Left ventricle myocardium inferior (tissue), 1 donor: ENCODE results near the gene RAB6A. TPM values are rescaled to one million over a fixed set of nuclear protein-coding genes. Genes with fewer than 3 reads are reported as not detected.

ENCODE experiments used
- DNase-seq: peaks from one replicate; pipeline ENCODE4 v3.0.0-alpha.2; 2020
- H3K27ac ChIP-seq: fragments of 200-600 bp; replicated peaks from 2 replicates; pipeline ENCODE4 v1.8.0; 2021
- H3K27me3 ChIP-seq: fragments of 200-600 bp; 2 replicates; pipeline ENCODE4 v1.8.0; 2021; ENCODE audit warnings: low read depth
- H3K36me3 ChIP-seq: fragments of 200-600 bp; 2 replicates; pipeline ENCODE4 v1.8.0; 2021
- H3K4me1 ChIP-seq: fragments of 200-600 bp; 2 replicates; pipeline ENCODE4 v1.8.0; 2021
- H3K4me3 ChIP-seq: fragments of 200-600 bp; 2 replicates; pipeline ENCODE4 v1.8.0; 2021; ENCODE audit warnings: mild to moderate bottlenecking, moderate library complexity
- H3K9me3 ChIP-seq: fragments of 200-600 bp; replicated peaks from 2 replicates; pipeline ENCODE4 v1.8.0; 2021
- CTCF ChIP-seq: fragments of 200-600 bp; IDR thresholded peaks from 2 replicates; pipeline ENCODE4 v1.8.0; 2021; ENCODE audit warnings: antibody characterized with exemption, mild to moderate bottlenecking, borderline replicate concordance
- intact Hi-C: fragments of 100-400 bp; cut with micrococcal nuclease; formaldehyde crosslinking; loops from one replicate; pipeline ENCODE4 v1.11.0; 2022
- total RNA-seq: library from RNA; stranded (reverse); fragmentation: NEBNext Ultra II Directional; extraction: Animal tissue kit (Norgen Biotek cat#: 25700); gene quantifications from one replicate; pipeline ENCODE4 v1.2.1, GENCODE V29; 2021
- donor health status: DM: no; HTN: yes; CAD: no; lungs with severe emphysema.

Gene RAB6A
- total RNA-seq, 1 donor from 2014 or later = 98.3 TPM

- H3K4me3 ChIP-seq = no peak overlapping the region
- intact Hi-C loops = loop anchor here (5.0 kb wide), 3 partner anchors 33 to 308 kb away; no protein-coding TSS in a partner anchor
- no peak for DNase-seq
- no peaks in the 10 kb centered on the region for H3K36me3 ChIP-seq
- H3K9me3 ChIP-seq = no peaks in the 10 kb centered on the region
- no peak overlapping the region for H3K27ac ChIP-seq
- H3K27me3 ChIP-seq = no peaks in the 10 kb centered on the region
- TF ChIP-seq CTCF = no peak
- H3K4me1 ChIP-seq = peaks cover 28% of the 10 kb centered on the region
Measured at GRCh38 chr11:73659961-73660360, 100.9 kb downstream of the RAB6A start.

GRCh38 chr11:73656985-73657384 lies 103.9 kb downstream of the RAB6A start:
- TF ChIP-seq CTCF = no peak
- no peak for DNase-seq
- Histone ChIP-seq H3K36me3 (no peaks in the 10 kb centered on the region), H3K9me3 (no peaks in the 10 kb centered on the region), H3K27ac (no peak overlapping the region), H3K4me3 (no peak overlapping the region), H3K27me3 (no peaks in the 10 kb centered on the region), H3K4me1 (peaks cover 10% of the 10 kb centered on the region)
- intact Hi-C loops = loop anchor here (5.0 kb wide), 1 partner anchor 305 kb away; no protein-coding TSS in a partner anchor

GRCh38 chr11:73655686-73656085 lies 105.2 kb downstream of the RAB6A start:
- TF ChIP-seq CTCF = no peak
- H3K9me3 ChIP-seq = no peaks in the 10 kb centered on the region
- intact Hi-C loops = loop anchor here (5.0 kb wide), 1 partner anchor 303 kb away; no protein-coding TSS in a partner anchor

GRCh38 chr11:73654482-73655021 lies 106.3 kb downstream of the RAB6A start:
- intact Hi-C loops = loop anchor here (5.0 kb wide), 1 partner anchor 302 kb away; no protein-coding TSS in a partner anchor
- Histone ChIP-seq H3K27ac (no peak overlapping the region), H3K9me3 (no peaks in the 10 kb centered on the region), H3K4me1 (no peaks in the 10 kb centered on the region), H3K4me3 (no peak overlapping the region), H3K36me3 (no peaks in the 10 kb centered on the region), H3K27me3 (no peaks in the 10 kb centered on the region)
- no peak for DNase-seq
- no peak for TF ChIP-seq CTCF

More at GRCh38 chr11:73655686-73656085, 105.2 kb downstream of the RAB6A start:
- no peaks in the 10 kb centered on the region for H3K27me3 ChIP-seq
- H3K36me3 ChIP-seq = no peaks in the 10 kb centered on the region
- no peak for DNase-seq
- peaks cover 4% of the 10 kb centered on the region for H3K4me1 ChIP-seq
- H3K4me3 ChIP-seq = no peak overlapping the region
- H3K27ac ChIP-seq = no peak overlapping the region

- Histone ChIP-seq H3K4me1 (no peaks in the 10 kb centered on the region), H3K27me3 (no peaks in the 10 kb centered on the region), H3K36me3 (no peaks in the 10 kb centered on the region), H3K4me3 (no peak overlapping the region), H3K9me3 (no peaks in the 10 kb centered on the region), H3K27ac (peak overlapping the region; percentile 40)
- TF ChIP-seq CTCF = no peak
- DNase-seq = no peak
- intact Hi-C loops = no loop called here
Measured at GRCh38 chr11:73653996-73654395, 106.9 kb downstream of the RAB6A start.
